ENCODE measurements around the gene CXCL3.

DNA sequence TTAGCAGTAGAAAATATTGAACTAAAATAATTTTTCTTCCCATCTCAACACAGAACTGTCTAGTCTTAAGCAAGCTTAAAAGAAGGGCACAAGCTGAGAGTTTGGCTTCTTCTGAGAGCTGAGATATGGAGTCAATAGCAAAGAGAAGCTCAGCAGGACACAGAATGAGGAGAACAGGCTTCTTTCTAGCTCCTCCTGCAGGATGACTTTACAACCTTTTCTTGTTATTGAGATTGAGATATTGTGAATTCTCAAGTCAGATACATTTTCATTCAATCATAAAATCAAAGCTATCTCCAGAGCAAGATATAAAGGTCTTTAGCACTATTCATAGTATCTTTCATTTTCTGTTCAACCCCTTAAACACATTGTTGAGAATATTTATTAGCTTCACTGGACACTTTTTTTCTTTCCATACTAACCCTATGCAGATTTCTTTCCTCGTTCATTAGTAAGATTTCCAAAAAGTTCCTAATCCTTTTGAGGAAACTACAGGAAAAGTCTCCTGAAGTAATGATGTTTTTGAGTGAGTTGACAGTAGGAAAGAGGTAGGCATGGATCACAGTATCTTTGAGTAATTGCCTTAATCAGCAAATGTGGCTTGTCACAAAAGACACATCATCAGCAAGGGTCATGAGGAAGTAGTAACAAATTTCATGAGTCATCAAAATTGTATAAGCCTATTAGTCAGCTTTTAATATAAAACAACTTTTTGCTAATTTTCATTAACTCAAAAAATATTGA is 17.8 kb upstream of the CXCL3 start:
- TF ChIP-seq POLR2AphosphoS5 (IDR thresholded peaks at IDR 0.05; ENCODE audit: low read depth, low read length) (no peak), SIN3A (IDR thresholded peaks at IDR 0.05; ENCODE audit: borderline replicate concordance, insufficient read depth, low read length) (no peak), TAF1 (IDR thresholded peaks at IDR 0.05; ENCODE audit: borderline replicate concordance, insufficient read depth, low read length) (no peak)
- TF ChIP-seq, protein P1, sequence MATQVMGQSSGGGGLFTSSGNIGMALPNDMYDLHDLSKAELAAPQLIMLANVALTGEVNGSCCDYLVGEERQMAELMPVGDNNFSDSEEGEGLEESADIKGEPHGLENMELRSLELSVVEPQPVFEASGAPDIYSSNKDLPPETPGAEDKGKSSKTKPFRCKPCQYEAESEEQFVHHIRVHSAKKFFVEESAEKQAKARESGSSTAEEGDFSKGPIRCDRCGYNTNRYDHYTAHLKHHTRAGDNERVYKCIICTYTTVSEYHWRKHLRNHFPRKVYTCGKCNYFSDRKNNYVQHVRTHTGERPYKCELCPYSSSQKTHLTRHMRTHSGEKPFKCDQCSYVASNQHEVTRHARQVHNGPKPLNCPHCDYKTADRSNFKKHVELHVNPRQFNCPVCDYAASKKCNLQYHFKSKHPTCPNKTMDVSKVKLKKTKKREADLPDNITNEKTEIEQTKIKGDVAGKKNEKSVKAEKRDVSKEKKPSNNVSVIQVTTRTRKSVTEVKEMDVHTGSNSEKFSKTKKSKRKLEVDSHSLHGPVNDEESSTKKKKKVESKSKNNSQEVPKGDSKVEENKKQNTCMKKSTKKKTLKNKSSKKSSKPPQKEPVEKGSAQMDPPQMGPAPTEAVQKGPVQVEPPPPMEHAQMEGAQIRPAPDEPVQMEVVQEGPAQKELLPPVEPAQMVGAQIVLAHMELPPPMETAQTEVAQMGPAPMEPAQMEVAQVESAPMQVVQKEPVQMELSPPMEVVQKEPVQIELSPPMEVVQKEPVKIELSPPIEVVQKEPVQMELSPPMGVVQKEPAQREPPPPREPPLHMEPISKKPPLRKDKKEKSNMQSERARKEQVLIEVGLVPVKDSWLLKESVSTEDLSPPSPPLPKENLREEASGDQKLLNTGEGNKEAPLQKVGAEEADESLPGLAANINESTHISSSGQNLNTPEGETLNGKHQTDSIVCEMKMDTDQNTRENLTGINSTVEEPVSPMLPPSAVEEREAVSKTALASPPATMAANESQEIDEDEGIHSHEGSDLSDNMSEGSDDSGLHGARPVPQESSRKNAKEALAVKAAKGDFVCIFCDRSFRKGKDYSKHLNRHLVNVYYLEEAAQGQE (IDR thresholded peaks at IDR 0.05; ENCODE audit: insufficient read depth in 1 of 2, low read depth in 2 of 2, low read length in 2 of 2) = no peak
